GM18502 (cell line): ENCODE measurements around the gene TUBB4B.

Source experiments
- ATAC-seq: cut with Tn5 transposase; IDR thresholded peaks from one replicate; pipeline ENCODE4 v1.9.1; 2021; ENCODE audit warnings: mild to moderate bottlenecking; ENCODE audit not compliant: unreplicated experiment, poor library complexity

TUBB4B gene

DNA sequence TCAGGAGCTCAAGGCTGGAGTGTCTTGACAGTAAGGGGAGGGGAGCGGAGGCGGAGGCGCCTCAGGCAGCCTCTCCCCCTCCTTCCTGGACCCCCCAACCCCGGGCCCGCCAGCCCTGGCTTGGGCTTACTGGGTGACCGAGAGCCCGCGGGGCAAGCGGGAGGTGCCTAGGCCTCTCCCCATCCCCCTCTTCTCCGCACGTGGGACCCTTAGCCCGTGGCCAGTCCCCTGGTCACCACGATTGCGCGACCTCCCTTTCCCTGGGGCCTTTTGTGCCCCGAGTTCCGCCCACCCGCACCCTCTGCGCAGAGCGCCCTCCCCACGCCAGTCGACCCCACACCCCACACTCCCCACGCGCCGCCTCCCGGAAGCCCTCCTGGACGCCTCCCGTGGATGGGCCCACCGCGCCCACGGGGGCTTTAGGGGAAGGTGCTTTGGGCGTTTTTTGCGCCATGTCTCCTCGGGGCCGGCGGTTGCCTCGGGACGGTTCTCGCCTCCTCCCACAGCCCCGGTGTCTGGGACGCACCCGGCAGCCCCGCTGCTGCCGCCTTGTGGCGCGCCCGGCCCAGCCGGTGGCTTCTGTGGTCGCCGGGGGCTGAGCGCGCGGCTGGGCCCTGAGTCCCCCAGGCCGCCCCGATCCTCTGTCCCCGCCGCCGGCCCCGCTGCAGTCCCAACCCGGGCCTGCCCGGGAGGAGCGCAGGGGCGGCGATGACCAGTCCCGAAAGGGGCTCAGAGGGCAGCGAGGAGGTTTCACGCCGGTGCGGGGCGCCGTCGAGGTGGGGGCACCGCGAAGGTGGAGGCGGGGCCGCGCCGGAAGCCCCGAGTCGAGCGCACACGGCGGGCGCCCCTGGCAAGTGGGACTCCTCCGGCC, 39.6 kb downstream of the TUBB4B start:
- ATAC-seq = no peak

DNA sequence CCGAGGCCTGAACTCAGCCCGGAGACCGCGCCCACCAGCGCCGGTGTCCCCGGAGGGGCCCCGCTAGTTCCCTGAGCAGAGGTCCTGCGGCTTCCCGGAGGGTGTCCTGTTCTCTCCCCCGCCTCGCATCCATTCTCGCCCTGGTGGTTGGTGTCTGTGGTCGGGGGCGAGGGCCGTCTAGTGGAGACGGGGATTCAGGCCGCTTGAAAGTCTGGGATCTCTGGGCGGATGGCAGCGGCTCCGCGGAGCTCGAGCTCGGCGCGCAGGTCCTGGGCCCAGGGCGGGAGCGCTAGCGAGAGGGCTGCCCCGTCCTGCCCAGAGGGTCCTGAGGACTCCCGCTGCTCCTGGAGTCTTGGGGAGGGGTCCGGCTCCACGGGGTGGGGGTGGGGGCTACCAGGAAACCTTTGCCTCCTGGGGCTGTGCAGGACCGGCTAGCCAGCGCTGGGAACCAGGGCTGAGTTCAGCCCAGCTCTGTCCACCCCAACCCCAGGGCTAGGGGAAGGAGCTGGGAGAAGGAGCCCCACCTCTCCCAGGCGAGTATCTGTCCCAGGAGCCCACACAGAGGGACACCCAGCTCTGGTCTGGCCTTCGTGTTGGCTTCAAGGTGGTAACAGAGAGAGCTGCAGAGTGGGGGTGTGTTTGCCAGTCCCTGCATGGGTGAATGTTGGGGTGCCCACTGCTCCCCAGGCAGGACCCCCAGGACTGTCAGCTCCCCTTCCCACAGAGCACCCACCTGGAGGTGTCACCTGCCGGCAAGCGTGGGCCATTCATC, 40.4 kb downstream of the TUBB4B start:
- no peak for ATAC-seq

DNA sequence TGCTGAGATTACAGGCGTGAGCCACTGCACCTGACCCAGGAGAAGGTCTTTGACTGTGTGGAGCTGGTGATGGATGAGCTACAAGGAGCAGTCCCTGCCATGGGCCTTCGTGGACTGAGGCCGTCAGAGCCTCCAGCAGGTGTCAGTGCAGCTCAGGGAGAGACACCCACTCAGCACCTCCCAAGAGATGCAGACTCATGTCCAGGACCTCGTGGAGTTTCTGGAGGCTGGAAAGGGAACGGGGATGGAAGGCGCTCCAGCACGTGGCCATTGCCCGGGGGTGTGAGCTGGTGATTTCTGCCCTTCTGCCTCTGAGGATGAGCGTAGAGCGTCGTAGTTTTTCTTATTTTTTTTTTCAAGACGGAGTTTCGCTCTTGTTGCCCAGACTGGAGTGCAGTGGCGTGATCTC, 45.9 kb downstream of the TUBB4B start:
- no peak for ATAC-seq

DNA sequence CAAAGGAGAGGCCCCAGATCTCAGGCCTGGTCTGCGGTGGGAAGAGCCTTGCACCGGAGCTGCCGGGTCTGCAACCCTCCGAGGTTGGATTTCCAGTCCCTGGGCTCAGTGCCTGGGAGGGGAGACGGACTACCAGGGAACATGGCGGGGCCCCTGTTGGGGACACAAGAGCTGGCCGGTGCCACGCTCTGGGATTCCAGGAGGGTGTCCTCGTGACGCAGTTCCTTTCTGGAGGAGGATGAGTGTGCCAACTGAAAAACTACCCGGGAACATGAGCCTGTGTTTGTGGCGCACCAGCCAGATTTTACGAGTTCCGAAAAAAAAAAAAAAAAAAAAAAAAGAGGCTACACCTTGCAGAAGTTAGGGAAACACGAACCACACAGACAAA, 52.0 kb downstream of the TUBB4B start:
- no peak for ATAC-seq
